Neural progenitor cell (in vitro differentiated cells): ENCODE results near the gene ELOVL2. TPM values are rescaled to one million over a fixed set of nuclear protein-coding genes. Genes with fewer than 3 reads are reported as not detected.
A peak's percentile ranks its signal among the peaks of the same experiment; 100 is the strongest.
"Not testable (repeated sequence)": the region's sequence is repeated elsewhere in the genome, so short reads cannot be mapped to it uniquely, and the experiment has no call there.

Source experiments
- DNase-seq: peaks from one replicate; pipeline ENCODE4 v3.0.0-alpha.2; 2016; ENCODE audit warnings: low spot score
- H2AFZ ChIP-seq: fragments of 200-600 bp; sonication (generic); replicated peaks from 2 replicates; pipeline ENCODE4 v1.6.1; 2016; ENCODE audit warnings: antibody characterized with exemption
- H3F3A ChIP-seq: fragments of 200-600 bp; sonication (generic); 2 replicates; pipeline ENCODE4 v1.6.1; 2016; ENCODE audit warnings: antibody characterized with exemption, low read depth
- H3K27ac ChIP-seq: fragments of 200-600 bp; sonication (generic); 2 replicates; pipeline ENCODE4 v1.5.1; 2016; ENCODE audit warnings: mild to moderate bottlenecking
- H3K27me3 ChIP-seq: fragments of 200-600 bp; sonication (generic); 2 replicates; pipeline ENCODE4 v1.6.1; 2016; ENCODE audit warnings: mild to moderate bottlenecking, moderate library complexity
- H3K36me3 ChIP-seq: fragments of 200-600 bp; sonication (generic); 2 replicates; pipeline ENCODE4 v1.5.1; 2016
- H3K4me1 ChIP-seq: fragments of 200-600 bp; sonication (generic); 2 replicates; pipeline ENCODE4 v1.6.1; 2016; ENCODE audit warnings: mixed run types
- H3K4me2 ChIP-seq: fragments of 200-600 bp; sonication (generic); 2 replicates; pipeline ENCODE4 v1.6.1; 2016
- H3K4me3 ChIP-seq: fragments of 200-600 bp; sonication (generic); 2 replicates; pipeline ENCODE4 v1.5.1; 2016
- H3K79me2 ChIP-seq: fragments of 200-600 bp; sonication (generic); 2 replicates; pipeline ENCODE4 v1.6.1; 2016; ENCODE audit warnings: low read depth
- H3K9ac ChIP-seq: fragments of 200-600 bp; sonication (generic); 2 replicates; pipeline ENCODE4 v1.6.1; 2016
- H3K9me3 ChIP-seq: fragments of 200-600 bp; sonication (generic); 2 replicates; pipeline ENCODE4 v1.5.1; 2016; ENCODE audit warnings: low read depth
- H4K20me1 ChIP-seq: fragments of 200-600 bp; sonication (generic); 2 replicates; pipeline ENCODE4 v1.6.1; 2016; ENCODE audit warnings: low read depth
- H3K27ac Mint-ChIP-seq: 3 replicates; pipeline ENCODE4 v1.8.0; 2021; ENCODE audit warnings: mixed read lengths
- H3K27me3 Mint-ChIP-seq: 2 replicates; pipeline ENCODE4 v1.8.0; 2022; ENCODE audit warnings: low read depth, mild to moderate bottlenecking, inconsistent platforms, moderate library complexity, mixed read lengths; ENCODE audit not compliant: insufficient read depth
- H3K36me3 Mint-ChIP-seq: 3 replicates; pipeline ENCODE4 v1.8.0; 2021; ENCODE audit warnings: mixed read lengths
- H3K4me1 Mint-ChIP-seq: 3 replicates; pipeline ENCODE4 v1.8.0; 2021; ENCODE audit warnings: mixed read lengths
- H3K4me3 Mint-ChIP-seq: 3 replicates; pipeline ENCODE4 v1.8.0; 2021; ENCODE audit warnings: mild to moderate bottlenecking, moderate library complexity, mixed read lengths
- H3K9me3 Mint-ChIP-seq: 3 replicates; pipeline ENCODE4 v1.8.0; 2020; ENCODE audit warnings: mixed read lengths
- EZH2 ChIP-seq: fragments of 200-600 bp; sonication (generic); IDR thresholded peaks from 2 replicates; pipeline ENCODE4 v1.6.1; 2017; ENCODE audit warnings: antibody characterized with exemption, mild to moderate bottlenecking, moderate library complexity
- EZH2phosphoT487 ChIP-seq: fragments of 200-600 bp; sonication (generic); IDR thresholded peaks from 2 replicates; pipeline ENCODE4 v1.6.1; 2017; ENCODE audit warnings: antibody characterized with exemption
- total RNA-seq: library from RNA; depleted of rRNA; stranded (reverse); fragments of >200 nt; gene quantifications from 2 replicates; pipeline ENCODE4 v1.2.3, GENCODE V29; 2015; ENCODE audit warnings: low replicate concordance
- TF ChIP-seq, protein P1 (sequence below): fragments of 200-600 bp; sonication (generic); IDR thresholded peaks from 2 replicates; pipeline ENCODE4 v1.5.1; 2017; ENCODE audit warnings: antibody characterized with exemption, mild to moderate bottlenecking

Gene ELOVL2, protein sequence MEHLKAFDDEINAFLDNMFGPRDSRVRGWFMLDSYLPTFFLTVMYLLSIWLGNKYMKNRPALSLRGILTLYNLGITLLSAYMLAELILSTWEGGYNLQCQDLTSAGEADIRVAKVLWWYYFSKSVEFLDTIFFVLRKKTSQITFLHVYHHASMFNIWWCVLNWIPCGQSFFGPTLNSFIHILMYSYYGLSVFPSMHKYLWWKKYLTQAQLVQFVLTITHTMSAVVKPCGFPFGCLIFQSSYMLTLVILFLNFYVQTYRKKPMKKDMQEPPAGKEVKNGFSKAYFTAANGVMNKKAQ
- total RNA-seq: 5.8 and 9.1 TPM in 2 replicates

DNA sequence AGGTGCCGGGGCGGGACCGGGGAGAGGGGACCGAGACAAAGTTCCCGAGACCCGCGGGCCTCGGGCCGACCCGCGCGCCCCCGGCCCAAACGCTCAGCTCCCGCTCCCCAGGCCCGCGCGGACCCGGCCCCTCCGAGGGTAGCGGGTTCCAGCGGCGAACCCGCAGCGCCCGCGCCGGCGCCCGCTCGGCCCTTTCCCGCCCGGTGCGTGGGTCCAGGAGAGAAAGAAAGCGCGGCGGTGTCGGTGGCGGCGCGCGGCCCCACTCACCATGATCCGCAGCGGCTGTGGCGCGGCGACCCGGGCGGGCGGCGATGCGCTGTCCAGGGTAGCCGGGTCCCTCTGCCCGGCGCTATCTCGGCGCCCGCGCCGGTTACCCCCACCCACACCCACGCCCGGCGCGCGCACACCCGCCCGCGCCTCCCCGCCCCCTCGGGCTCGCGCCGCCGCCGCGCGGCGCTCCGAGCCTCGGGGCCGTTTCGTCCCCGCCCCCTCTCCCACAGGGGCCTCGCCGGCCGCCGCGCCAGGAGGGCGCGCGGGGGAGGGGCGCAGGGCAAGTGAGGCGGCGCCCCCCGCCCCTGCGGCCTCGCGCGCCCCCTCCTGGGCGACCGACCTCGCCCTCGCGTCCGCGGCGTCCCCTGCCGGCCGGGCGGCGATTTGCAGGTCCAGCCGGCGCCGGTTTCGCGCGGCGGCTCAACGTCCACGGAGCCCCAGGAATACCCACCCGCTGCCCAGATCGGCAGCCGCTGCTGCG, at the start of gene ELOVL2:
TSS of gene ELOVL2 (minus strand) at position 345 of the 751 bp plus-strand sequence. CDS start at position 270, 75 bp downstream.
- peaks cover 20% of the 10 kb centered on the region for H3K4me1 Mint-ChIP-seq
- peak within 1 kb of the TSS; percentile 95 for H3K4me3 Mint-ChIP-seq
- peak within 1 kb of the TSS; percentile 88 for H2AFZ ChIP-seq
- no peaks in the 10 kb centered on the region for H4K20me1 ChIP-seq
- peak; percentile 82 for DNase-seq
- H3K36me3 Mint-ChIP-seq: peaks cover 1% of the 10 kb centered on the region
- peaks cover 13% of the 10 kb centered on the region for H3K27me3 Mint-ChIP-seq
- H3K27ac Mint-ChIP-seq: peak within 1 kb of the TSS; percentile 77
- no peak for TF ChIP-seq EZH2phosphoT487
- TF ChIP-seq, protein P1, sequence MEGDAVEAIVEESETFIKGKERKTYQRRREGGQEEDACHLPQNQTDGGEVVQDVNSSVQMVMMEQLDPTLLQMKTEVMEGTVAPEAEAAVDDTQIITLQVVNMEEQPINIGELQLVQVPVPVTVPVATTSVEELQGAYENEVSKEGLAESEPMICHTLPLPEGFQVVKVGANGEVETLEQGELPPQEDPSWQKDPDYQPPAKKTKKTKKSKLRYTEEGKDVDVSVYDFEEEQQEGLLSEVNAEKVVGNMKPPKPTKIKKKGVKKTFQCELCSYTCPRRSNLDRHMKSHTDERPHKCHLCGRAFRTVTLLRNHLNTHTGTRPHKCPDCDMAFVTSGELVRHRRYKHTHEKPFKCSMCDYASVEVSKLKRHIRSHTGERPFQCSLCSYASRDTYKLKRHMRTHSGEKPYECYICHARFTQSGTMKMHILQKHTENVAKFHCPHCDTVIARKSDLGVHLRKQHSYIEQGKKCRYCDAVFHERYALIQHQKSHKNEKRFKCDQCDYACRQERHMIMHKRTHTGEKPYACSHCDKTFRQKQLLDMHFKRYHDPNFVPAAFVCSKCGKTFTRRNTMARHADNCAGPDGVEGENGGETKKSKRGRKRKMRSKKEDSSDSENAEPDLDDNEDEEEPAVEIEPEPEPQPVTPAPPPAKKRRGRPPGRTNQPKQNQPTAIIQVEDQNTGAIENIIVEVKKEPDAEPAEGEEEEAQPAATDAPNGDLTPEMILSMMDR: peak; percentile 83
- H3K4me2 ChIP-seq: peak within 1 kb of the TSS; percentile 92
- no peaks in the 10 kb centered on the region for H3K36me3 ChIP-seq
- H3K79me2 ChIP-seq: no peaks in the 10 kb centered on the region
- no peak within 1 kb of the TSS for H3K27ac ChIP-seq
- no peak within 1 kb of the TSS for H3K9ac ChIP-seq
- no peaks in the 10 kb centered on the region for H3K9me3 ChIP-seq
- H3K9me3 Mint-ChIP-seq: peaks cover 21% of the 10 kb centered on the region
- H3K27me3 ChIP-seq: peaks cover 85% of the 10 kb centered on the region
- H3K4me3 ChIP-seq: peak within 1 kb of the TSS; percentile 79
- peaks cover 7% of the 10 kb centered on the region for H3K4me1 ChIP-seq
- H3F3A ChIP-seq: peaks cover 21% of the 10 kb centered on the region

DNA sequence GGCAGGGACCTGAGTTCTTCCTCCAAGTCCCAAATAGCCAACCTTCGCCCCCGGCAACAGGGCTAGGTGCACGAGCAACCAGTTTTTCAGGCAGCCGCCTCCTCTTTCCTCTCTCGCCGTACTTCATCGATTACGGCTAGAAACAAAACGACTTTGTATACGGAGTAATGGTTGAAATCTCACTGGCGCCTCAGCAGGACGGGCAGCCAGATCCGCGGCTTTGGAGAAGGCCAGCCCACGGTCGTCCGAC, 49.2 kb upstream of the ELOVL2 start:
- TF ChIP-seq, protein P1: no peak
- TF ChIP-seq EZH2 (no peak), EZH2phosphoT487 (no peak)
- Histone ChIP-seq H2AFZ (peak overlapping the region; percentile 94), H3K4me1 (peaks cover 21% of the 10 kb centered on the region), H3F3A (peaks cover 18% of the 10 kb centered on the region), H4K20me1 (peaks cover 12% of the 10 kb centered on the region), H3K27me3 (peaks cover 13% of the 10 kb centered on the region), H3K4me2 (peak overlapping the region; percentile 87), H3K27ac (no peak overlapping the region), H3K4me3 (peak overlapping the region; percentile 77), H3K9me3 (no peaks in the 10 kb centered on the region), H3K9ac (no peak overlapping the region), H3K36me3 (no peaks in the 10 kb centered on the region), H3K79me2 (peaks cover 41% of the 10 kb centered on the region)
- Mint-ChIP-seq H3K27ac (peak overlapping the region; percentile 91), H3K4me3 (peak overlapping the region; percentile 94), H3K9me3 (no peaks in the 10 kb centered on the region), H3K36me3 (peaks cover 4% of the 10 kb centered on the region), H3K27me3 (peaks cover 6% of the 10 kb centered on the region), H3K4me1 (peaks cover 22% of the 10 kb centered on the region)
- DNase-seq: no peak

DNA sequence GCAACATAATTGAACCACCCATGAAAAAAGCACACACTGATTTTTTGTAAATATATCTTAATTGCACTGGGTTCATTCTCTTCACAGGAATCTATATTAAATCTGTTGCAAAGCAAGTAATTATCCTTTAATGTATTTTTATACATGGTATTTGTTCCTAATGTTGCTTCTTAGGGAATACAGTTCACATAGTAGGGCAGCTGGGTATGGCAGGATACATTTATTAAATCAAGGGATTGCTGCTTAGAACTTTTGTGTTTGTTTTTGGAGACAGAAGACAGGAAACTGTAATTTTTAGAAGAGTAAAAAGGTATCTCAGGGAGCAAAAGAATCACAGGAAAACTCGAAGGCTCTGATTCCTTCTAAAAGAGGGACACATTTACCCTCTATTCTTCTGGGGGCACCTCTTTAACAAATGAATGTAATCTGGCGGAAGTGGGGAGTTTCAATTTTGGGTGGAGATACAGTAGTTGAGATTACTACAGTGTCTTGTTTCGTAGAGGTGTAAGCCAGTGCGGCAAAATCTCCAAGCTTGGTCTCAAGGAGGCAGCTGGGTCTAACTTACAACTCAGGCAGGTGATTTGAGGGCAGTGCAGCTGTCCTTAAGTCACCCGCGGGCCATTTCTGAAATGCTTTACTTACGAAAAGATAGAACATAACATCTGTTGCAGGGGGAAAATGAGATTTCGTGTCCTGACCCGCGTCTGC, 48.7 kb upstream of the ELOVL2 start:
- Mint-ChIP-seq H3K4me1 (peaks cover 22% of the 10 kb centered on the region), H3K4me3 (peak overlapping the region; percentile 94), H3K36me3 (peaks cover 4% of the 10 kb centered on the region), H3K27ac (peak overlapping the region; percentile 91), H3K27me3 (peaks cover 6% of the 10 kb centered on the region), H3K9me3 (no peaks in the 10 kb centered on the region)
- TF ChIP-seq EZH2phosphoT487: no peak
- Histone ChIP-seq H3K4me1 (peaks cover 21% of the 10 kb centered on the region), H3K9me3 (no peaks in the 10 kb centered on the region), H3K79me2 (peaks cover 37% of the 10 kb centered on the region), H2AFZ (peak overlapping the region; percentile 94), H3K36me3 (no peaks in the 10 kb centered on the region), H3K27ac (no peak overlapping the region), H4K20me1 (peaks cover 12% of the 10 kb centered on the region), H3K4me2 (peak overlapping the region; percentile 87), H3K4me3 (peak overlapping the region; percentile 77), H3F3A (peaks cover 18% of the 10 kb centered on the region), H3K27me3 (peaks cover 13% of the 10 kb centered on the region), H3K9ac (no peak overlapping the region)
- DNase-seq: no peak

DNA sequence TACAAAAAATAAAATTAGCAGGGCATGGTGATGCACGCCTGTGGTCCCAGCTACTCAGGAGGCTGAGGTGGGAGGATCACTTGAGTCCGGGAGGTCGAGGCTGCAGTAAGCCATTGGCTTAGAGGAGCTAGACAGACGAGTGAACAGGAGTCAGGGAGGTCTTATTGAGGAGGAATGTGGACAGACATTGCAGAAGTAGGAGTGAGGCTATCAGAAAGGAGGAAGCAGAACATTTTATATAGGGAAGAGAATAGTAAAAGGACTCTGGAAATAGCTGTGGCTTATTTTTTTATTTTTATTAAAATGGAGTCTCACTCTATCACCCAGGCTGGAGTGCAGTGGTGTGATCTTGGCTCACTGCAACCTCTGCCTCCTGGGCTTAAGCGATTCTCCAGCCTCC, 47.0 kb upstream of the ELOVL2 start:
- H3K27ac ChIP-seq, H2AFZ ChIP-seq, H3K4me3 Mint-ChIP-seq, H3K27me3 Mint-ChIP-seq, H3K4me2 ChIP-seq, H3K9ac ChIP-seq, DNase-seq, H3K27ac Mint-ChIP-seq, H3K36me3 ChIP-seq, H3K9me3 Mint-ChIP-seq, H3K36me3 Mint-ChIP-seq, H3K4me3 ChIP-seq, H3K9me3 ChIP-seq: not testable (repeated sequence)
- peaks cover 12% of the 10 kb centered on the region for H4K20me1 ChIP-seq
- H3F3A ChIP-seq: peaks cover 18% of the 10 kb centered on the region
- H3K4me1 Mint-ChIP-seq: peaks cover 19% of the 10 kb centered on the region
- H3K79me2 ChIP-seq: peaks cover 20% of the 10 kb centered on the region
- peaks cover 13% of the 10 kb centered on the region for H3K27me3 ChIP-seq
- peaks cover 19% of the 10 kb centered on the region for H3K4me1 ChIP-seq
